GM12801 (cell line): ENCODE data around the gene RHOG.

ENCODE experiments used
- CTCF ChIP-seq: IDR thresholded peaks from one replicate; pipeline ENCODE4 v1.5.1; 2011; ENCODE audit warnings: control low read depth; ENCODE audit not compliant: insufficient read length; ENCODE audit errors: extremely low read depth

RHOG gene

GRCh38 chr11:3815845-3816244 is 24.9 kb downstream of the RHOG start:
- TF ChIP-seq CTCF: no peak

GRCh38 chr11:3810951-3811350 is 29.8 kb downstream of the RHOG start:
- TF ChIP-seq CTCF: no peak

GRCh38 chr11:3810446-3810845 is 30.3 kb downstream of the RHOG start:
- TF ChIP-seq CTCF: no peak

- no peak for TF ChIP-seq CTCF
Observed at GRCh38 chr11:3809624-3809928, 31.2 kb downstream of the RHOG start.

GRCh38 chr11:3808861-3809623 is 31.7 kb downstream of the RHOG start:
- TF ChIP-seq CTCF: no peak

- no peak for TF ChIP-seq CTCF
Observed at GRCh38 chr11:3807909-3808860, 32.6 kb downstream of the RHOG start, which contains the start of gene PGAP2. Gene PGAP2 (plus strand): TSS chr11:3808560. CDS start chr11:3811260, 2,700 bp downstream.

- no peak for TF ChIP-seq CTCF
Observed at GRCh38 chr11:3803726-3804495, 36.8 kb downstream of the RHOG start.
